Measurements from ENCODE around the gene SP3. TPM values are rescaled to one million over a fixed set of nuclear protein-coding genes. Genes with fewer than 3 reads are reported as not detected.
A peak's percentile ranks its signal among the peaks of the same experiment; 100 is the strongest.

Gene SP3
- polyA plus RNA-seq, 2 of the 4 experiments (the other 2 are of a cell fraction): 40.1 to 83.1 TPM

DNA sequence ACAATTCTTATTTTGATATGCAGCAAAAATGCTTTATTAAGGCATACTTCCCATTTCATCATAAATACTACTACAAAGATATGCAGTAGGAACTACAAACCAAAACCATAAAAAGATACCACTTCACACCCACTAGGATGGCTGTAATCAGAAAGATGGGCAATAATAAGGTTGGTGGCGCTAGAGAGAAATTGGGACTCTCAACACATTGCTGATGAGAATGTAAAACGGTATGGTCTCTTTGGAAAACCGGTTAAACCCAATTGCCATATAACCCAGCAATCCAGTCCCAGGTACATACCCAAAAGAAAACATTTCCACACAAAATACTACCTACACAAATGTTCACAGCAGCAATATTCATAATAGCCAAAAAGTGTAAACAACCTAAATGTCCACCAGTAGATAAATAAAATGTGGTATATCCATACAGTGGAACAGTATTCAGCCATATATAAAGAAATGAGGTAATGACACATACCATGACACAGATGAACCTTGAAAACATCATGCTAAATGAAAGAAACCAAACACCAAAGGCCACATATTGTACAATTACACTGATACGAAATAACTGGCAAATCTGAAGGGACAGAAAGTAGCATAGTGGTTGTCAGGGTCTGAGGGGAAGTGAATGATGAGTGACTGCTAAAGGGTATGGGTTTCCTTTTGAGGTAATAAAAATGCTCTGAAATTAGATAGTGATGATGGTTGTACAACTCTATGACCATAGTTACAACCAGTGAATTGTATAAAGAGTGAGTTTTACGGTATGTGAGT is 12.7 kb downstream of the SP3 start:
- H3K4me2 ChIP-seq: no peak overlapping the region
- POLR2A ChIA-PET: no interaction called here
- no peak overlapping the region for H3K27ac ChIP-seq
- TF ChIP-seq HDAC2 (IDR thresholded peaks at IDR 0.05) (no peak), RCOR1 (IDR thresholded peaks at IDR 0.05; ENCODE audit: low read depth, low read length) (no peak), NFE2L2 (conservative IDR thresholded peaks at IDR 0.05; ENCODE audit: low read length) (no peak), CHD4 (IDR thresholded peaks at IDR 0.05; ENCODE audit: borderline replicate concordance) (no peak), HOXB13 (CRISPR knock-in tag; IDR thresholded peaks at IDR 0.05; ENCODE audit: low read depth) (no peak), TFCP2L1 (CRISPR knock-in tag; IDR thresholded peaks at IDR 0.05) (no peak), ESRRA (IDR thresholded peaks at IDR 0.05; ENCODE audit: borderline replicate concordance, low read length) (no peak), ZSCAN20 (CRISPR knock-in tag; IDR thresholded peaks at IDR 0.05) (no peak), GATA3 (IDR thresholded peaks at IDR 0.05; ENCODE audit: borderline replicate concordance) (no peak), JUNB (IDR thresholded peaks at IDR 0.05) (no peak), RARB (CRISPR knock-in tag; IDR thresholded peaks at IDR 0.05) (no peak), FOSL2 (IDR thresholded peaks at IDR 0.05) (no peak), FOSL2 (CRISPR knock-in tag; IDR thresholded peaks at IDR 0.05) (no peak), CBX2 (IDR thresholded peaks at IDR 0.05; ENCODE audit: borderline replicate concordance, low read depth) (no peak), MAZ (IDR thresholded peaks at IDR 0.05; ENCODE audit: borderline replicate concordance, low read depth, low read length) (no peak)
- TF ChIP-seq, protein P1, sequence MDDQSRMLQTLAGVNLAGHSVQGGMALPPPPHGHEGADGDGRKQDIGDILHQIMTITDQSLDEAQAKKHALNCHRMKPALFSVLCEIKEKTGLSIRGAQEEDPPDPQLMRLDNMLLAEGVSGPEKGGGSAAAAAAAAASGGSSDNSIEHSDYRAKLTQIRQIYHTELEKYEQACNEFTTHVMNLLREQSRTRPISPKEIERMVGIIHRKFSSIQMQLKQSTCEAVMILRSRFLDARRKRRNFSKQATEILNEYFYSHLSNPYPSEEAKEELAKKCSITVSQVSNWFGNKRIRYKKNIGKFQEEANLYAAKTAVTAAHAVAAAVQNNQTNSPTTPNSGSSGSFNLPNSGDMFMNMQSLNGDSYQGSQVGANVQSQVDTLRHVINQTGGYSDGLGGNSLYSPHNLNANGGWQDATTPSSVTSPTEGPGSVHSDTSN (IDR thresholded peaks at IDR 0.05): no peak
- TF ChIP-seq, protein P2, sequence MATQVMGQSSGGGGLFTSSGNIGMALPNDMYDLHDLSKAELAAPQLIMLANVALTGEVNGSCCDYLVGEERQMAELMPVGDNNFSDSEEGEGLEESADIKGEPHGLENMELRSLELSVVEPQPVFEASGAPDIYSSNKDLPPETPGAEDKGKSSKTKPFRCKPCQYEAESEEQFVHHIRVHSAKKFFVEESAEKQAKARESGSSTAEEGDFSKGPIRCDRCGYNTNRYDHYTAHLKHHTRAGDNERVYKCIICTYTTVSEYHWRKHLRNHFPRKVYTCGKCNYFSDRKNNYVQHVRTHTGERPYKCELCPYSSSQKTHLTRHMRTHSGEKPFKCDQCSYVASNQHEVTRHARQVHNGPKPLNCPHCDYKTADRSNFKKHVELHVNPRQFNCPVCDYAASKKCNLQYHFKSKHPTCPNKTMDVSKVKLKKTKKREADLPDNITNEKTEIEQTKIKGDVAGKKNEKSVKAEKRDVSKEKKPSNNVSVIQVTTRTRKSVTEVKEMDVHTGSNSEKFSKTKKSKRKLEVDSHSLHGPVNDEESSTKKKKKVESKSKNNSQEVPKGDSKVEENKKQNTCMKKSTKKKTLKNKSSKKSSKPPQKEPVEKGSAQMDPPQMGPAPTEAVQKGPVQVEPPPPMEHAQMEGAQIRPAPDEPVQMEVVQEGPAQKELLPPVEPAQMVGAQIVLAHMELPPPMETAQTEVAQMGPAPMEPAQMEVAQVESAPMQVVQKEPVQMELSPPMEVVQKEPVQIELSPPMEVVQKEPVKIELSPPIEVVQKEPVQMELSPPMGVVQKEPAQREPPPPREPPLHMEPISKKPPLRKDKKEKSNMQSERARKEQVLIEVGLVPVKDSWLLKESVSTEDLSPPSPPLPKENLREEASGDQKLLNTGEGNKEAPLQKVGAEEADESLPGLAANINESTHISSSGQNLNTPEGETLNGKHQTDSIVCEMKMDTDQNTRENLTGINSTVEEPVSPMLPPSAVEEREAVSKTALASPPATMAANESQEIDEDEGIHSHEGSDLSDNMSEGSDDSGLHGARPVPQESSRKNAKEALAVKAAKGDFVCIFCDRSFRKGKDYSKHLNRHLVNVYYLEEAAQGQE (IDR thresholded peaks at IDR 0.05): no peak
- TF ChIP-seq, protein P3, sequence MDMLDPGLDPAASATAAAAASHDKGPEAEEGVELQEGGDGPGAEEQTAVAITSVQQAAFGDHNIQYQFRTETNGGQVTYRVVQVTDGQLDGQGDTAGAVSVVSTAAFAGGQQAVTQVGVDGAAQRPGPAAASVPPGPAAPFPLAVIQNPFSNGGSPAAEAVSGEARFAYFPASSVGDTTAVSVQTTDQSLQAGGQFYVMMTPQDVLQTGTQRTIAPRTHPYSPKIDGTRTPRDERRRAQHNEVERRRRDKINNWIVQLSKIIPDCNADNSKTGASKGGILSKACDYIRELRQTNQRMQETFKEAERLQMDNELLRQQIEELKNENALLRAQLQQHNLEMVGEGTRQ (IDR thresholded peaks at IDR 0.05): no peak
- ATAC-seq (no peak), FAIRE-seq (no peak), DNase-seq (ENCODE audit: low read depth in 1 of 2, low spot score in 1 of 2) (no peak)
- peaks cover 38% of the 10 kb centered on the region for H3K4me1 ChIP-seq
- no peaks in the 10 kb centered on the region for H3K9me3 ChIP-seq
- H3K4me3 ChIP-seq: no peak overlapping the region
- WGBS (ENCODE audit: missing lambda C conversion rate): 94% methylated on average over 5 of the region's 5 CpGs
- CTCF ChIA-PET: no interaction called here

DNA sequence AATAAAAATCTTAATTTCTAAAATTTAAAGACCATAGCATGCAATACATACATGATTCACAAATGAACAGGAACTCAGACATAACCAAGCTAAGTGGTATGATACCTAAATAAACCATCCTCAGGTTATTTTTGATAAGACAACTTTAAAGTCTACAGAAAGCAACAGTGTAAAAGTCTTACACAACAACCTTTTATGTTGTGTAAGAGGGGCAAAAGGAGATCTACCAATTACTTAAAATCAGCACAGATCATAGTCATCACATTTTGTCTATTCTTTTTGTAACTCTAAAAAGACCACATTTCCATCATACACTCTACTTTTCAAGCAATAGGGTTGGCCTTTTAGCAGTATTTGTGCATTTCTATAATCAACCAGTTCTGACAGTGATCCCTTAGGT is 16.3 kb downstream of the SP3 start:
- CTCF ChIA-PET: no interaction called here
- no peak for FAIRE-seq
- Histone ChIP-seq H3K4me1 (peaks cover 29% of the 10 kb centered on the region), H3K9me3 (no peaks in the 10 kb centered on the region), H3K4me2 (no peak overlapping the region), H3K27ac (no peak overlapping the region), H3K4me3 (no peak overlapping the region)
- ATAC-seq: no peak
- POLR2A ChIA-PET: no interaction called here
- TF ChIP-seq RNF2 (IDR thresholded peaks at IDR 0.05; ENCODE audit: borderline replicate concordance, low read depth) (no peak), PHF8 (IDR thresholded peaks at IDR 0.05; ENCODE audit: borderline replicate concordance, low read depth) (no peak), CEBPB (IDR thresholded peaks at IDR 0.05) (peak in 1 of 2 experiments; percentile 16; a peak in 1 of 4 replicates)
- no peak for DNase-seq (ENCODE audit: low read depth in 1 of 2, low spot score in 1 of 2)
